GOT3 (cell line): ENCODE data around the gene PTPRN.

Experiments
- DNase-seq: peaks from one replicate; lab custom pipeline; 2025; ENCODE audit warnings: mixed read lengths; lab: John Stamatoyannopoulos, UW

PTPRN gene

GRCh38 chr2:219245148-219245898 is 63.9 kb downstream of the PTPRN start, which contains the start of the genes GLB1L and STK16:
Gene GLB1L, minus strand, starts transcription at chr2:219245444. Its CDS starts 1,871 bp downstream, at chr2:219243573.
Gene STK16, plus strand, starts transcription at chr2:219245479. Its CDS starts 521 bp downstream, at chr2:219246000.
- peak; percentile 74 for DNase-seq

- no peak for DNase-seq
These were observed 64.4 kb downstream of the PTPRN start for GRCh38 chr2:219244789-219245147.

- DNase-seq = no peak
These were observed 65.9 kb downstream of the PTPRN start for GRCh38 chr2:219243291-219243761.
